Gastrocnemius medialis (tissue), 4 donors: Measurements from ENCODE around the gene PPARG.

Experiments used
- CTCF ChIP-seq, 5 experiments: fragments of 450-650 bp in 3 of 5; fragments of 200-600 bp in 2 of 5; sonication (generic) in 2 of 5; IDR thresholded peaks in 4 of 5; conservative IDR thresholded peaks in 1 of 5; 1 replicate in 4 of 5; 2 replicates in 1 of 5; pipeline ENCODE4 v1.5.1; 2016 to 2019; ENCODE audit warnings: antibody characterized with exemption in 5 of 5, mild to moderate bottlenecking in 3 of 5, moderate library complexity in 3 of 5
- POLR2A ChIP-seq, 2 donors: fragments of 450-650 bp; IDR thresholded peaks; one replicate each; pipeline ENCODE4 v1.6.1; 2017; ENCODE audit warnings: antibody characterized with exemption in 2 of 2, mild to moderate bottlenecking in 2 of 2, moderate library complexity in 2 of 2

GRCh38 chr3:12447075-12447474 is 158.2 kb downstream of the PPARG start:
- no peak for TF ChIP-seq CTCF (IDR thresholded peaks at IDR 0.05 in 4 of 5, conservative IDR thresholded peaks at IDR 0.05 in 1 of 5)
- TF ChIP-seq POLR2A (IDR thresholded peaks at IDR 0.05), result no peak
